Ovary (tissue), 3 donors: ENCODE results near the gene KIF2C.

Experiments
- CTCF ChIP-seq, 3 donors: fragments of 450-650 bp in 2 of 3; fragments of 200-600 bp in 1 of 3; IDR thresholded peaks; one replicate each; pipeline versions ENCODE4 v1.5.1 to v1.8.0; 2016 to 2022; ENCODE audit warnings: antibody characterized with exemption in 3 of 3, mild to moderate bottlenecking in 1 of 3
- POLR2A ChIP-seq: fragments of 450-650 bp; IDR thresholded peaks from one replicate; pipeline ENCODE4 v1.6.1; 2017; ENCODE audit warnings: antibody characterized with exemption, mild to moderate bottlenecking, moderate library complexity
- donor health status: DM: no; HTN: no; CAD: no.

GRCh38 chr1:44747878-44748277, 8.2 kb downstream of the KIF2C start:
- TF ChIP-seq CTCF (IDR thresholded peaks at IDR 0.05), result no peak
- TF ChIP-seq POLR2A, result no peak
